AG04449 (cell line): ENCODE results near the gene ANKHD1.

Experiments
- CTCF ChIA-PET: fragments of 350-600 bp; formaldehyde crosslinking; extraction: SDS; loops from one replicate; lab custom pipeline; 2021; ENCODE audit warnings: antibody characterized with exemption; lab: Yijun Ruan, JAX
- POLR2A ChIA-PET: fragments of 400-600, 350-600 bp; formaldehyde crosslinking; extraction: SDS; loops from one replicate; lab custom pipeline; 2020; ENCODE audit warnings: antibody characterized with exemption, inconsistent platforms; lab: Yijun Ruan, JAX
- DNase-seq: peaks from one replicate; pipeline ENCODE4 v3.0.0-alpha.2; 2010; ENCODE audit warnings: low read depth, low spot score
- H3K4me3 ChIP-seq: 2 replicates; pipeline ENCODE4 v1.5.1; 2011; ENCODE audit warnings: low read depth, mild to moderate bottlenecking, control low read depth, low read length
- TF ChIP-seq, protein P1 (sequence below): IDR thresholded peaks from one replicate; pipeline ENCODE4 v1.5.1; 2011; ENCODE audit warnings: mild to moderate bottlenecking, moderate library complexity, low read length, control low read depth, inconsistent platforms; ENCODE audit not compliant: insufficient read depth; ENCODE audit errors: missing control alignments

The ANKHD1 gene

DNA sequence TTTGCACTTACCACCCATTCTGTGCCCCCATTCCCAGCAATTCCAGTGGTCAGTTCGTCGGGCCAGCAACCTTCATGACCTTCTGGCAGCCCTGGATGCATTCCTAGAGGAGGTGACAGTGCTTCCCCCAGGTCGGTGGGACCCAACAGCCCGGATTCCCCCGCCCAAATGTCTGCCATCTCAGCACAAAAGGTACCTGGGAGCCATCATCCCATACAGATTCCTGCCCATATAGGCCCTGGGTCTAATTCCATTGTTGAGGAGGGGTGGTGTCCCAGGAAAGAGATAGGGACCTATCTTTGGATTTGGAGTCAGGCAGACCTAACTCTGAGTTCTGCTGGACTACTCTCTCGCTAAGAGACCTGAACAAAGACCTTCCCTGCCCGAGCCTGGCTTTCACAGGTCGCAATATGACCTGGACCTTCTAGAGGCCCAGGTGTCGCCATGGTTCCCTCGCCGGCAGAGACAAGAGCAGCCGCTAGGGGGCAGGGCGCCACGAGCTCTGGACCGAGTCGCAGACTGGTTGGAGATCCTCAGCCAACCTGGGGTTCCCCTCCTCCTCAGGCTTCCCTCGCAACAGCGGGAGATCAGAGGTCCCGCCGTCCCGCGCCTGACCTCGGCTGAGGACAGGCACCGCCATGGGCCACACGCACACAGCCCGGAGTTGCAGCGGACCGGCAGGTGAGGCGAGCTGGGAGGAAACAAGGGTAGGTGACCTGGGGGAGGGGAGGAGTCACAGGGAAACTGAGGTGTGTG, 38.6 kb upstream of the ANKHD1 start:
- H3K4me3 ChIP-seq: peak overlapping the region; percentile 54

DNA sequence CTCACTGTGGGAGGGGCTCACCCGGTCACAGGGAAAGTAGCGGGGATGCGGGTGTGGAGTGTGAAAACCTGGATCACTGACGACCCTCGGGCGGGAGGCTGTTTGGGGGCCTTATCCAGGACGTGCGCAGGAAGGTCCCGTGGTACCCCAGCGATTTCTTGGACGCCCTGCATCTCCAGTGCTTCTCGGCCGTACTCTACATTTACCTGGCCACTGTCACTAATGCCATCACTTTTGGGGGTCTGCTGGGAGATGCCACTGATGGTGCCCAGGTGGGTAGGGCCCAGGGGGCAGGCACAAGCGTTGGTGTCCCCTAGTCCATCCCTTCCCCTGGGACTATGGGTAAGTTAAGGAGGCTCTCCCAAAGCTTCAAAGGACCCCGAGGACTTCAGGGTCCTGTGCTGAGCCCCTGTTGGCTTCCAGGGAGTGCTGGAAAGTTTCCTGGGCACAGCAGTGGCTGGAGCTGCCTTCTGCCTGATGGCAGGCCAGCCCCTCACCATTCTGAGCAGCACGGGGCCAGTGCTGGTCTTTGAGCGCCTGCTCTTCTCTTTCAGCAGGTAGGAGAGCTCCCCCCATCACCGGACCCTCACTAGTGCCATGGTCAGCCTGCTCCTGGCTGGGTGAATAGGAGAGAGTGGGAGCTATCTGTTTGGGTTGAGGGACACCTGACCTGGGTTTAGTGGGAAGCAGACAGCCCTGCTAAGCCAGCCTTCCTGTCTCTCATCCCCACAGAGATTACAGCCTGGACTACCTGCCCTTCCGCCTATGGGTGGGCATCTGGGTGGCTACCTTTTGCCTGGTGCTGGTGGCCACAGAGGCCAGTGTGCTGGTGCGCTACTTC, 37.8 kb upstream of the ANKHD1 start:
- TF ChIP-seq, protein P1, sequence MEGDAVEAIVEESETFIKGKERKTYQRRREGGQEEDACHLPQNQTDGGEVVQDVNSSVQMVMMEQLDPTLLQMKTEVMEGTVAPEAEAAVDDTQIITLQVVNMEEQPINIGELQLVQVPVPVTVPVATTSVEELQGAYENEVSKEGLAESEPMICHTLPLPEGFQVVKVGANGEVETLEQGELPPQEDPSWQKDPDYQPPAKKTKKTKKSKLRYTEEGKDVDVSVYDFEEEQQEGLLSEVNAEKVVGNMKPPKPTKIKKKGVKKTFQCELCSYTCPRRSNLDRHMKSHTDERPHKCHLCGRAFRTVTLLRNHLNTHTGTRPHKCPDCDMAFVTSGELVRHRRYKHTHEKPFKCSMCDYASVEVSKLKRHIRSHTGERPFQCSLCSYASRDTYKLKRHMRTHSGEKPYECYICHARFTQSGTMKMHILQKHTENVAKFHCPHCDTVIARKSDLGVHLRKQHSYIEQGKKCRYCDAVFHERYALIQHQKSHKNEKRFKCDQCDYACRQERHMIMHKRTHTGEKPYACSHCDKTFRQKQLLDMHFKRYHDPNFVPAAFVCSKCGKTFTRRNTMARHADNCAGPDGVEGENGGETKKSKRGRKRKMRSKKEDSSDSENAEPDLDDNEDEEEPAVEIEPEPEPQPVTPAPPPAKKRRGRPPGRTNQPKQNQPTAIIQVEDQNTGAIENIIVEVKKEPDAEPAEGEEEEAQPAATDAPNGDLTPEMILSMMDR: no peak
- CTCF ChIA-PET: interaction anchor here (0.6 to 12.9 kb wide), 30 partner anchors 9 to 362 kb away, joined by 3 to 542 read pairs (median 4); partner anchors contain the start of genes CD14, EIF4EBP3, HBEGF and IK
- H3K4me3 ChIP-seq: peak overlapping the region; percentile 54
- POLR2A ChIA-PET: interaction anchor here (1.0 kb wide), 1 partner anchor 18 kb away, joined by 4 read pairs; the partner anchor contains the start of gene HBEGF
- DNase-seq: no peak

More for the DNA sequence above, 38.6 kb upstream of the ANKHD1 start:
- POLR2A ChIA-PET: interaction anchor here (1.0 kb wide), 1 partner anchor 17 kb away, joined by 4 read pairs; the partner anchor contains the start of gene HBEGF
- DNase-seq: no peak
- CTCF ChIA-PET: interaction anchor here (0.6 to 12.9 kb wide), 32 partner anchors 8 to 363 kb away, joined by 3 to 542 read pairs (median 4); partner anchors contain the start of genes CD14, EIF4EBP3, HBEGF and IK
- TF ChIP-seq, protein P1: peak; percentile 98

DNA sequence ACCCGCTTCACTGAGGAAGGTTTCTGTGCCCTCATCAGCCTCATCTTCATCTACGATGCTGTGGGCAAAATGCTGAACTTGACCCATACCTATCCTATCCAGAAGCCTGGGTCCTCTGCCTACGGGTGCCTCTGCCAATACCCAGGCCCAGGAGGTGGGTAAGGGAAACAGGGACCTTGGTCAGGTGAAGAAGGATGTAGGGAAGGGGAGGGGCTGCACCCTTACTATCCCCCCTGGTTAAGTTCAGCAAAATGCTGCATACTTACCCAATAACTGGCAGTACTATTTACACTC, 37.2 kb upstream of the ANKHD1 start:
- TF ChIP-seq, protein P1: no peak
- no peak overlapping the region for H3K4me3 ChIP-seq
- POLR2A ChIA-PET: no interaction called here
- CTCF ChIA-PET: interaction anchor here (1.2 to 12.9 kb wide), 12 partner anchors 9 to 361 kb away, joined by 4 to 542 read pairs (median 12); partner anchors contain the start of genes CD14 and HBEGF
- no peak for DNase-seq

- ChIA-PET POLR2A (no interaction called here), CTCF (interaction anchor here (1.0 to 12.9 kb wide), 10 partner anchors 8 to 354 kb away, joined by 3 to 542 read pairs (median 13); partner anchors contain the start of gene HBEGF)
Observed at GRCh38 chr5:140365282-140365681, 36.4 kb upstream of the ANKHD1 start.

DNA sequence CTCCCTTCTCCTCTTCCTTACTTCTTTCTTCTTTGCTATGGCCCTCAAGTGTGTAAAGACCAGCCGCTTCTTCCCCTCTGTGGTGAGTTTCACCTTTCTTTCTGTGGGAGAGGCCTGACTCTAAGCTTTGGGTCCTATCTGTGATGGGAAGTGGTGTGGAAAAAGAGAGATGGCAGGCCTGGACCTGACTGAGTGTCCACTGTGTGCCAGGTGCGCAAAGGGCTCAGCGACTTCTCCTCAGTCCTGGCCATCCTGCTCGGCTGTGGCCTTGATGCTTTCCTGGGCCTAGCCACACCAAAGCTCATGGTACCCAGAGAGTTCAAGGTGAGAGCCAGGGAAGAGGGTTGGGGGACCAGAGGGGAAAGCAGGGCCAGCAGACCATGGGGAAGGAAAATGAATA, 35.7 kb upstream of the ANKHD1 start:
- DNase-seq: no peak
- TF ChIP-seq, protein P1: no peak
- H3K4me3 ChIP-seq: no peak overlapping the region
- ChIA-PET POLR2A (no interaction called here), CTCF (interaction anchor here (1.0 to 12.9 kb wide), 11 partner anchors 7 to 354 kb away, joined by 3 to 542 read pairs (median 8); partner anchors contain the start of gene HBEGF)

More at GRCh38 chr5:140365282-140365681, 36.4 kb upstream of the ANKHD1 start:
- no peak overlapping the region for H3K4me3 ChIP-seq
- TF ChIP-seq, protein P1: no peak
- no peak for DNase-seq
